ENCODE data around the gene MUC2.

GRCh38 chr11:1101318-1102089 lies 26.8 kb downstream of the MUC2 start:
- TF ChIP-seq, protein P1, sequence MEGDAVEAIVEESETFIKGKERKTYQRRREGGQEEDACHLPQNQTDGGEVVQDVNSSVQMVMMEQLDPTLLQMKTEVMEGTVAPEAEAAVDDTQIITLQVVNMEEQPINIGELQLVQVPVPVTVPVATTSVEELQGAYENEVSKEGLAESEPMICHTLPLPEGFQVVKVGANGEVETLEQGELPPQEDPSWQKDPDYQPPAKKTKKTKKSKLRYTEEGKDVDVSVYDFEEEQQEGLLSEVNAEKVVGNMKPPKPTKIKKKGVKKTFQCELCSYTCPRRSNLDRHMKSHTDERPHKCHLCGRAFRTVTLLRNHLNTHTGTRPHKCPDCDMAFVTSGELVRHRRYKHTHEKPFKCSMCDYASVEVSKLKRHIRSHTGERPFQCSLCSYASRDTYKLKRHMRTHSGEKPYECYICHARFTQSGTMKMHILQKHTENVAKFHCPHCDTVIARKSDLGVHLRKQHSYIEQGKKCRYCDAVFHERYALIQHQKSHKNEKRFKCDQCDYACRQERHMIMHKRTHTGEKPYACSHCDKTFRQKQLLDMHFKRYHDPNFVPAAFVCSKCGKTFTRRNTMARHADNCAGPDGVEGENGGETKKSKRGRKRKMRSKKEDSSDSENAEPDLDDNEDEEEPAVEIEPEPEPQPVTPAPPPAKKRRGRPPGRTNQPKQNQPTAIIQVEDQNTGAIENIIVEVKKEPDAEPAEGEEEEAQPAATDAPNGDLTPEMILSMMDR (conservative IDR thresholded peaks at IDR 0.05; ENCODE audit: low read depth, low read length), result no peak
- no peak for TF ChIP-seq EZH2 (IDR thresholded peaks at IDR 0.05; ENCODE audit: borderline replicate concordance, low read depth, low read length, poor library complexity, severe bottlenecking)
